Prostate gland (tissue), 2 donors: Measurements from ENCODE around the gene HDGF. TPM values are rescaled to one million over a fixed set of nuclear protein-coding genes. Genes with fewer than 3 reads are reported as not detected.

ENCODE experiments used
- DNase-seq: peaks from one replicate; pipeline ENCODE4 v3.0.0-alpha.2; 2019; ENCODE audit warnings: low spot score
- H3K27ac ChIP-seq, 2 donors: fragments of 200-600 bp; sonication (generic); 2 replicates each; pipeline ENCODE4 v1.5.1; 2017 to 2019
- H3K27me3 ChIP-seq: fragments of 200-600 bp; sonication (generic); replicated peaks from 2 replicates; pipeline ENCODE4 v1.5.1; 2019; ENCODE audit not compliant: insufficient read depth
- H3K36me3 ChIP-seq, 2 donors: fragments of 200-600 bp; sonication (generic); 1 replicate in 1 of 2; 2 replicates in 1 of 2; pipeline versions ENCODE4 v1.5.1 to v1.8.1; 2017 to 2019
- H3K4me1 ChIP-seq: fragments of 200-600 bp; sonication (generic); replicated peaks from 2 replicates; pipeline ENCODE4 v1.5.1; 2019
- H3K4me3 ChIP-seq, 2 donors: fragments of 200-600 bp; sonication (generic); 2 replicates each; pipeline ENCODE4 v1.5.1; 2017 to 2019
- H3K9me3 ChIP-seq: fragments of 200-600 bp; sonication (generic); 2 replicates; pipeline ENCODE4 v1.5.1; 2017
- POLR2A ChIP-seq: fragments of 450-650 bp; IDR thresholded peaks from one replicate; pipeline ENCODE4 v1.6.1; 2016; ENCODE audit warnings: antibody characterized with exemption, mild to moderate bottlenecking
- POLR2AphosphoS5 ChIP-seq: sonication (generic); formaldehyde crosslinking; IDR thresholded peaks from one replicate; pipeline ENCODE4 v1.6.1; 2017; ENCODE audit warnings: antibody characterized with exemption
- WGBS: methylation state at CpG from one replicate; pipeline ENCODE4 v1.1.5; 2018; 5-methylcytosine and 5-hydroxymethylcytosine counted together
- intact Hi-C: fragments of 100-400 bp; cut with DNase I; formaldehyde crosslinking; loops from one replicate; pipeline ENCODE4 v1.14.2; 2022
- total RNA-seq, 2 donors: library from RNA; depleted of rRNA; stranded (reverse); fragments of >200 nt; gene quantifications; one replicate each; pipeline ENCODE4 v1.1.0, GENCODE V29; 2016
- TF ChIP-seq, protein P1 (sequence below), 4 experiments: fragments of 200-600 bp in 2 of 4; fragments of 450-650 bp in 2 of 4; sonication (generic) in 2 of 4; IDR thresholded peaks; 1 replicate in 3 of 4; 2 replicates in 1 of 4; pipeline ENCODE4 v1.5.1; 2016 to 2019; ENCODE audit warnings: antibody characterized with exemption in 4 of 4, mild to moderate bottlenecking in 2 of 4, moderate library complexity in 2 of 4

The HDGF gene
- total RNA-seq, 2 donors from 2014 or later = 124 to 156 TPM

GRCh38 chr1:156712626-156713025 is 38.8 kb downstream of the HDGF start:
- no peak for DNase-seq

DNA sequence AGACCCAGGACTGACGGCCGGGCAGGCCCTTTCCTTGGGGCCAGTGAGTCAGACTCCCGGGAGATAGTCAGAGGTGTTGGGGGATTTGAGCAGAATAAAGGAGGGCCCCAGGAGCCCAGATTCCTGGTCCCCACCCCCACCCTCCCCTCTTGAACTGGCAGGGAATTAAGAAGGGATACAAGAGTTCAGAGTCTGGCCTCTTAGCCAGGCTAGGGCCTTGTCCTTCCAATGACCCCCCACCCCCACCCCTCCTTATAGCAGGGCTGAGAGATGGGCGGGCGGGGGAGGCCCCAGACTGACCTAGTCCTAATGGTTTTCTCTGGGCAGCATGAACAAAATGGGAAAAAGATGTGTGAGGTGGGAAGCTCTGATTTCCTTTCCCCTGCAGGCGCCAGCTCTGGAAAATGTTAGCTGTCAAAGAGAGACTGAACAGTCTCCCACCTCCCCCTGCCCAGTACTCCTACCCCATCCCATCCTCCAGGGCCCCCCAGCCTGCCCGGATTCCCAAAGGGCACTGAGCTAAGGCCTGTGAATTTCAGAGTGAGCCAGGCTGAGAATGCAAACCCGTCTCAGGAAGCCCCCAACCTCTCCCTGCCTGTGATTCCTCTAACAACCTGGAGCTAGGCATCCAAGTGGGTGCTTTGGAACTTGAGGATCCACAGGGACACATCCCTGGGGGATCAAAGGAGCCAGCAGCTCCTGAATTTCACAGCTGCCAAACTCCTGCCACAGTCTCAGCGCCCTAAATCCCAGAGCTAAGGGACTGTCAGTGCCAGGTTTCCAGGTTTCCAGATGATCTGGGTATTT is 40.3 kb downstream of the HDGF start:
- Histone ChIP-seq H3K27ac (no peak overlapping the region), H3K4me1 (peaks cover 2% of the 10 kb centered on the region), H3K4me3 (no peak overlapping the region), H3K36me3 (no peaks in the 10 kb centered on the region), H3K27me3 (no peaks in the 10 kb centered on the region), H3K9me3 (no peaks in the 10 kb centered on the region)
- TF ChIP-seq, protein P1, sequence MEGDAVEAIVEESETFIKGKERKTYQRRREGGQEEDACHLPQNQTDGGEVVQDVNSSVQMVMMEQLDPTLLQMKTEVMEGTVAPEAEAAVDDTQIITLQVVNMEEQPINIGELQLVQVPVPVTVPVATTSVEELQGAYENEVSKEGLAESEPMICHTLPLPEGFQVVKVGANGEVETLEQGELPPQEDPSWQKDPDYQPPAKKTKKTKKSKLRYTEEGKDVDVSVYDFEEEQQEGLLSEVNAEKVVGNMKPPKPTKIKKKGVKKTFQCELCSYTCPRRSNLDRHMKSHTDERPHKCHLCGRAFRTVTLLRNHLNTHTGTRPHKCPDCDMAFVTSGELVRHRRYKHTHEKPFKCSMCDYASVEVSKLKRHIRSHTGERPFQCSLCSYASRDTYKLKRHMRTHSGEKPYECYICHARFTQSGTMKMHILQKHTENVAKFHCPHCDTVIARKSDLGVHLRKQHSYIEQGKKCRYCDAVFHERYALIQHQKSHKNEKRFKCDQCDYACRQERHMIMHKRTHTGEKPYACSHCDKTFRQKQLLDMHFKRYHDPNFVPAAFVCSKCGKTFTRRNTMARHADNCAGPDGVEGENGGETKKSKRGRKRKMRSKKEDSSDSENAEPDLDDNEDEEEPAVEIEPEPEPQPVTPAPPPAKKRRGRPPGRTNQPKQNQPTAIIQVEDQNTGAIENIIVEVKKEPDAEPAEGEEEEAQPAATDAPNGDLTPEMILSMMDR (IDR thresholded peaks at IDR 0.05) = no peak
- TF ChIP-seq POLR2A (no peak), POLR2AphosphoS5 (no peak)
- 82% methylated on average over 9 of the region's 9 CpGs for WGBS
- intact Hi-C loops = no loop called here
- DNase-seq = no peak

More at GRCh38 chr1:156712626-156713025, 38.8 kb downstream of the HDGF start:
- peaks cover 2% of the 10 kb centered on the region for H3K4me1 ChIP-seq
- intact Hi-C loops = no loop called here
- H3K4me3 ChIP-seq = no peak overlapping the region
- H3K36me3 ChIP-seq = no peaks in the 10 kb centered on the region
- TF ChIP-seq POLR2A (no peak), POLR2AphosphoS5 (no peak)
- TF ChIP-seq, protein P1 (IDR thresholded peaks at IDR 0.05) = no peak
- no peaks in the 10 kb centered on the region for H3K9me3 ChIP-seq
- no peaks in the 10 kb centered on the region for H3K27me3 ChIP-seq
- 24% methylated on average over 3 of the region's 3 CpGs for WGBS
- H3K27ac ChIP-seq = peak overlapping the region in 1 of 2 donors; percentile 2

- intact Hi-C loops = no loop called here
- H3K4me3 ChIP-seq = no peak overlapping the region
- H3K27me3 ChIP-seq = no peaks in the 10 kb centered on the region
- H3K36me3 ChIP-seq = no peaks in the 10 kb centered on the region
- peaks cover 8% of the 10 kb centered on the region for H3K4me1 ChIP-seq
- H3K27ac ChIP-seq = peak overlapping the region in 1 of 2 donors; percentile 21
- DNase-seq = peak; percentile 87
- H3K9me3 ChIP-seq = no peaks in the 10 kb centered on the region
- 20% methylated on average over 11 of the region's 11 CpGs for WGBS
- TF ChIP-seq POLR2A (no peak), POLR2AphosphoS5 (peak; percentile 87)
- TF ChIP-seq, protein P1 (IDR thresholded peaks at IDR 0.05) = no peak
Measured at GRCh38 chr1:156709757-156710489, 41.6 kb downstream of the HDGF start.

- Histone ChIP-seq H3K4me3 (no peak overlapping the region), H3K9me3 (no peaks in the 10 kb centered on the region), H3K4me1 (peaks cover 12% of the 10 kb centered on the region), H3K27ac (no peak overlapping the region), H3K36me3 (no peaks in the 10 kb centered on the region), H3K27me3 (no peaks in the 10 kb centered on the region)
- intact Hi-C loops = no loop called here
- WGBS = 42% methylated on average over 4 of the region's 4 CpGs
- DNase-seq = no peak
- no peak for TF ChIP-seq POLR2AphosphoS5
- TF ChIP-seq, protein P1 (IDR thresholded peaks at IDR 0.05) = no peak
- TF ChIP-seq POLR2A = no peak
Measured at GRCh38 chr1:156709031-156709430, 42.4 kb downstream of the HDGF start.
